Fibroblast of lung (primary cell): ENCODE results near the gene ABCA4. TPM values are rescaled to one million over a fixed set of nuclear protein-coding genes. Genes with fewer than 3 reads are reported as not detected.
"Not testable (repeated sequence)": the region's sequence is repeated elsewhere in the genome, so short reads cannot be mapped to it uniquely, and the experiment has no call there.

Source experiments
- DNase-seq, 2 donors: peaks; one replicate each; pipeline versions ENCODE4 v3.0.0 to v3.0.0-alpha.2; 2010; ENCODE audit warnings: low read depth in 2 of 2
- H2AFZ ChIP-seq: 2 replicates; pipeline ENCODE4 v1.5.1; 2012; ENCODE audit warnings: low read length, control low read depth, inconsistent platforms
- H3K27ac ChIP-seq: 2 replicates; pipeline ENCODE4 v1.5.1; 2011; ENCODE audit warnings: low read length, control low read depth; ENCODE audit not compliant: insufficient read depth
- H3K27me3 ChIP-seq: 2 replicates; pipeline ENCODE4 v1.5.1; 2011; ENCODE audit warnings: mild to moderate bottlenecking, low read length; ENCODE audit not compliant: control insufficient read depth, insufficient read depth
- H3K36me3 ChIP-seq: 2 replicates; pipeline ENCODE4 v1.5.1; 2011; ENCODE audit warnings: low read length; ENCODE audit not compliant: control insufficient read depth, insufficient read depth
- H3K4me1 ChIP-seq: 2 replicates; pipeline ENCODE4 v1.5.1; 2011; ENCODE audit warnings: low read length; ENCODE audit not compliant: control insufficient read depth, insufficient read depth; ENCODE audit errors: extremely low read depth
- H3K4me2 ChIP-seq: 2 replicates; pipeline ENCODE4 v1.5.1; 2011; ENCODE audit warnings: low read length, control low read depth; ENCODE audit not compliant: insufficient read depth; ENCODE audit errors: extremely low read depth
- H3K4me3 ChIP-seq, 4 experiments: fragments of 200-600 bp in 1 of 4; sonication (generic) in 1 of 4; replicated peaks in 1 of 4; 2 replicates each; pipeline ENCODE4 v1.5.1; 2011 to 2016; ENCODE audit warnings: low read length in 4 of 4, low read depth in 3 of 4, mild to moderate bottlenecking in 3 of 4, control low read depth in 2 of 4, inconsistent platforms in 1 of 4, mixed read lengths in 1 of 4; ENCODE audit not compliant: insufficient read depth in 1 of 4; ENCODE audit errors: control extremely low read depth in 1 of 4
- H3K79me2 ChIP-seq: 2 replicates; pipeline ENCODE4 v1.5.1; 2012; ENCODE audit warnings: mild to moderate bottlenecking, low read length, inconsistent platforms; ENCODE audit not compliant: control insufficient read depth, insufficient read depth
- H3K9ac ChIP-seq: 2 replicates; pipeline ENCODE4 v1.5.1; 2011; ENCODE audit warnings: mild to moderate bottlenecking, low read length, control low read depth; ENCODE audit not compliant: insufficient read depth
- H3K9me3 ChIP-seq: 2 replicates; pipeline ENCODE4 v1.5.1; 2012; ENCODE audit warnings: low read depth, low read length; ENCODE audit not compliant: control insufficient read depth, insufficient read depth
- H4K20me1 ChIP-seq: 2 replicates; pipeline ENCODE4 v1.5.1; 2011; ENCODE audit warnings: low read length; ENCODE audit not compliant: control insufficient read depth, insufficient read depth; ENCODE audit errors: extremely low read depth
- CTCF ChIP-seq, 2 donors: IDR thresholded peaks in 1 of 2; conservative IDR thresholded peaks in 1 of 2; 1 replicate in 1 of 2; 2 replicates in 1 of 2; pipeline ENCODE4 v1.5.1; 2011 to 2012; ENCODE audit warnings: low read length in 2 of 2, control low read depth in 1 of 2, inconsistent platforms in 1 of 2, low read depth in 1 of 2, mild to moderate bottlenecking in 1 of 2
- EZH2 ChIP-seq: IDR thresholded peaks from 2 replicates; pipeline ENCODE4 v1.5.1; 2012; ENCODE audit warnings: low read length, control low read depth, mild to moderate bottlenecking; ENCODE audit errors: missing control alignments
- polyA plus RNA-seq, 2 donors: library from polyadenylated mRNA; depleted of rRNA in 1 of 2; stranded (reverse) in 1 of 2; unstranded in 1 of 2; fragments of >200 nt; gene quantifications; 2 replicates each; pipeline ENCODE4 v1.2.1, GENCODE V29; 2011 to 2012; ENCODE audit warnings: missing spikeins in 1 of 2
- total RNA-seq: library from RNA; depleted of rRNA; stranded (reverse); fragments of >200 nt; gene quantifications from 2 replicates; pipeline ENCODE4 v1.2.1, GENCODE V29; 2014

ABCA4 gene
- total and polyA plus RNA-seq, 2 donors (not counting 1 experiment from before 2014, with no cell fraction given), result 0.07 to 0.33 TPM

- Histone ChIP-seq H3K9ac (no peak overlapping the region), H2AFZ (no peak overlapping the region), H3K4me1 (no peaks in the 10 kb centered on the region), H3K79me2 (no peaks in the 10 kb centered on the region), H3K4me3 (no peak overlapping the region), H3K36me3 (no peaks in the 10 kb centered on the region), H3K27ac (no peak overlapping the region), H3K9me3 (no peaks in the 10 kb centered on the region), H3K4me2 (no peak overlapping the region), H4K20me1 (no peaks in the 10 kb centered on the region), H3K27me3 (no peaks in the 10 kb centered on the region)
- DNase-seq, result no peak
- TF ChIP-seq EZH2 (no peak), CTCF (conservative IDR thresholded peaks at IDR 0.05 in 1 of 2, IDR thresholded peaks at IDR 0.05 in 1 of 2; ENCODE audit: low read depth in 1 of 2, low read length in 2 of 2) (no peak)
These were observed 119.4 kb downstream of the ABCA4 start for GRCh38 chr1:94001397-94002045.

GRCh38 chr1:94000510-94001282 lies 120.3 kb downstream of the ABCA4 start:
- DNase-seq, result no peak
- H3K4me1 ChIP-seq, result no peaks in the 10 kb centered on the region
- no peak overlapping the region for H2AFZ ChIP-seq
- no peaks in the 10 kb centered on the region for H4K20me1 ChIP-seq
- H3K4me2 ChIP-seq, result no peak overlapping the region
- H3K79me2 ChIP-seq, result no peaks in the 10 kb centered on the region
- no peaks in the 10 kb centered on the region for H3K36me3 ChIP-seq
- no peak overlapping the region for H3K27ac ChIP-seq
- no peaks in the 10 kb centered on the region for H3K27me3 ChIP-seq
- no peaks in the 10 kb centered on the region for H3K9me3 ChIP-seq
- no peak overlapping the region for H3K9ac ChIP-seq
- TF ChIP-seq CTCF (conservative IDR thresholded peaks at IDR 0.05 in 1 of 2, IDR thresholded peaks at IDR 0.05 in 1 of 2; ENCODE audit: low read depth in 1 of 2, low read length in 2 of 2) (no peak), EZH2 (no peak)
- H3K4me3 ChIP-seq, result no peak overlapping the region

- Histone ChIP-seq H3K4me1 (no peaks in the 10 kb centered on the region), H3K4me2 (no peak overlapping the region), H3K4me3 (no peak overlapping the region), H3K79me2 (no peaks in the 10 kb centered on the region), H3K36me3 (no peaks in the 10 kb centered on the region), H3K9me3 (no peaks in the 10 kb centered on the region), H4K20me1 (no peaks in the 10 kb centered on the region), H3K27ac (no peak overlapping the region), H3K9ac (no peak overlapping the region), H2AFZ (no peak overlapping the region), H3K27me3 (no peaks in the 10 kb centered on the region)
- TF ChIP-seq EZH2 (no peak), CTCF (conservative IDR thresholded peaks at IDR 0.05 in 1 of 2, IDR thresholded peaks at IDR 0.05 in 1 of 2; ENCODE audit: low read depth in 1 of 2, low read length in 2 of 2) (no peak)
- DNase-seq, result no peak
These were observed 121.0 kb downstream of the ABCA4 start for GRCh38 chr1:93999840-94000415.

GRCh38 chr1:93998532-93998931 lies 122.4 kb downstream of the ABCA4 start:
- not testable (repeated sequence) for H3K9ac ChIP-seq, H4K20me1 ChIP-seq, H3K4me2 ChIP-seq, H3K9me3 ChIP-seq, H3K36me3 ChIP-seq, H3K4me1 ChIP-seq, DNase-seq, H3K27ac ChIP-seq, H3K4me3 ChIP-seq, H3K79me2 ChIP-seq, H3K27me3 ChIP-seq, H2AFZ ChIP-seq
